Neuron (in vitro differentiated cells): Measurements from ENCODE around the gene FAM219B.

Source experiments
- H2AFZ ChIP-seq: one replicate; pipeline ENCODE4 v1.6.1; 2013; ENCODE audit warnings: low read depth, mild to moderate bottlenecking, inconsistent platforms, low read length, moderate library complexity
- H3K27me3 ChIP-seq: one replicate; pipeline ENCODE4 v1.6.1; 2013; ENCODE audit warnings: low read length; ENCODE audit not compliant: insufficient read depth
- H3K36me3 ChIP-seq: one replicate; pipeline ENCODE4 v1.6.1; 2013; ENCODE audit warnings: low read length; ENCODE audit not compliant: insufficient read depth
- H3K4me1 ChIP-seq: one replicate; pipeline ENCODE4 v1.6.1; 2013; ENCODE audit warnings: low read length; ENCODE audit not compliant: insufficient read depth
- H3K4me3 ChIP-seq: 2 replicates; pipeline ENCODE4 v1.5.1; 2013; ENCODE audit warnings: mild to moderate bottlenecking, low read length, moderate library complexity
- H3K9me3 ChIP-seq: one replicate; pipeline ENCODE4 v1.6.1; 2013; ENCODE audit warnings: low read length

FAM219B gene

DNA sequence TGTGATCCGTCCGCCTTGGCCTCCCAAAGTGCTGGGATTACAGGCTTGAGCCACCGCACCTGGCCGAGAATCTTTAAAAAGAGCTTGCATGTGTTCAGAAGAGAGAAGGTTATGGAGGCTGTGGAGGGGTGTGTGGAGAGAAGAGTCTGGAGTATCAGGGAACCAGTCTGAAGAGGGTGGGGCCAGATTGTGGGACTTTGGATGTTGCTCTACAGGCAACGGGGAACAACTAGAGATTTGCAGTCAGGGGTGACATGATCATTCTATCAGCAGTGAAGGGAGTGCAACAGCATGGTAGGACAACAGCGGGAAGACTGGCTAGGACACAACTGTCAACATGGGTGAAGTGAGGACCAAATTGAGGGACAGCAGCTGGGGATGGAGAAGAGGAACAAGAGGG is 42.4 kb downstream of the FAM219B start:
- no peak overlapping the region for H3K4me3 ChIP-seq
- H3K9me3 ChIP-seq: peaks cover 3% of the 10 kb centered on the region
- H2AFZ ChIP-seq: no peak overlapping the region

DNA sequence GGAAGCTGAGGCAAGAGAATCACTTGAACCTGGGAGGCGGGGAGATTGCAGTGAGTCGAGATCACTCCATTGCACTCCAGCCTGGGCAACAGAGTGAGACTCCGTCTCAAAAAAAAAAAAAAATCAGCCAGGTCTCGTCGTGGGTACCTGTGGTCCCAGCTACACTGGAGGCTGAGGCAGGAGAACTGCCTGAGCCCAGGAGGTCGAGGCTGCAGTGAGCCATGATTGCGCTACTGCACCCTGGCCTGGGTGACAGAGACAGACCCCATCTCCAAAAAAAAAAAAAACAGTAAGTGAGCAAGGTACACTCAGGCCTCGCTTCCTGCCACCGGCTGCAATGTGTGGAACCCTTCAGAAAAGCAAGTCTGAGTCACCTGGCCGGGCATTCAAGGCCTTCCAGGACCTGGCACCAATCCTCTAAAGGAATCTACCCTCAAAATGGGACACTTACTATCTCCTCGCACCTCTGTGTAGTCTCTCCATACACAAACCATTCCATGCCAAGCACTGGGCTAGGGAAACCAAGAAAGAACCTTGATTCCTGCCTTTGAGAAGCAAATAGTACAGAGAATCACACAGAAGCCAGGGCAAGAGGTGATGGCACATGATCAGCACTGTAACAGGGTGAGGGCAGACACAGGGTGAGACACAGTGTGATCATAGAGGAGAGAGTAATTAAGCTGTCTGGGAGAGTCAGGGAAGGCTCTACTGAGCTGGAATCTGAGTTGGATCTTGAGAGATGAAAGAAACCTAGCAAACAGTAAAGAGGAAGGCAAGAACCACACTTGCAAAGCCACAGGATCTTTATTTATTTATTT is 43.2 kb downstream of the FAM219B start:
- H3K27me3 ChIP-seq: no peaks in the 10 kb centered on the region
- no peak overlapping the region for H3K4me3 ChIP-seq
- no peaks in the 10 kb centered on the region for H3K9me3 ChIP-seq
- H2AFZ ChIP-seq: no peak overlapping the region
- H3K36me3 ChIP-seq: peaks cover 10% of the 10 kb centered on the region
- H3K4me1 ChIP-seq: no peaks in the 10 kb centered on the region

More for the DNA sequence above, 42.4 kb downstream of the FAM219B start:
- H3K4me1 ChIP-seq: no peaks in the 10 kb centered on the region
- H3K27me3 ChIP-seq: no peaks in the 10 kb centered on the region
- peaks cover 12% of the 10 kb centered on the region for H3K36me3 ChIP-seq

DNA sequence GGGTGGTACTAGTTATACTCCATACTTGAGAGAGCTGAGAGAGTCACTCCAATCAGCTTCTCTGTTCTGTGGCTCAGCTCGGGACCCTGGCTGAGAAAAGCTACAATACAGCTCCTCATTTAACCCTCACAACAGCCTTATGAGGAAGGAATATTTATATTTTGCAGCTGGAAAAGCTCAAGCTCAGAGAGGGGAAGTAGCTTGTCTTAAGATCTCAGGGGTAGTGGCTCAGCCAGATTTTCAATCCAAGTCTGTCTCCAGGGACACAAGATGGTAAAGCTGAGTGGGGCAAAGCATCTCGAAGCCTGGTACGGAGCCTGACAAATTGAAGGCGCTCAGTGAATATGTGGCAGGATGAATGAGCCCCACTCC is 48.3 kb downstream of the FAM219B start:
- no peaks in the 10 kb centered on the region for H3K9me3 ChIP-seq
- no peaks in the 10 kb centered on the region for H3K4me1 ChIP-seq
- H3K36me3 ChIP-seq: peaks cover 6% of the 10 kb centered on the region
- H2AFZ ChIP-seq: no peak overlapping the region
- no peaks in the 10 kb centered on the region for H3K27me3 ChIP-seq
- H3K4me3 ChIP-seq: no peak overlapping the region

DNA sequence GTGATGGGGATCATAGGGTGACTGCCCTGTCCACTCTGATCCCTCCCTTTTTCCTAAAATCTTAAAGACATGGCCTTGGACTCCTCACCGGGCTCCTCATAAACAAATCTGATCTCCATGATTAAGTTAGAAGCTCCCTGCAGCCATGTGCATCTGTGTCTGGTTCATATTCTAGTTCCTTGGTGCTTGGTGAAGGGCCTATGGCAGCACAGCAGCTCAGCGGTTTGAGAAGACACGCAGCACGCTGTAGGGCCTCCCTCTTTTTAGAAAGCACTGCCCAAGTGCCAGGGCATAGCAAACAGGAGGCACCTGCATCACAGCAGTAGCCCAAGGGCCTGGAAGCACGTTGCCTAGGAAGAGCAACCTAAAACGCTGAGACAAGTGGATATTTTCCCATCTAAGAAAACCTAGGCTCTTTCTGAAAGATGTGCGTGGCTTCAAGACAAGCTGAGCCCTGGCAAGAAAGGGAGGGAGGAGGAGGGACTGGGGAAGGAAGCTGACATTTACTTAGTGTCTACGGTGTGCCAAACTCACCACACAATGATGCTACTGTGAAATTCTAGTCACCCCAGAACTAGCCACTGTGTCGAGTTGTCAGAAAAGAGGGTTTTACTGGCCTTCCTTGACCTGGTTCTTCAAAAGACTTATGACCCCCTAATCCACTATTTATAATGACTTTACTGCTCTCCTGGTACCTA is 48.8 kb downstream of the FAM219B start:
- H3K27me3 ChIP-seq: no peaks in the 10 kb centered on the region
- H3K9me3 ChIP-seq: no peaks in the 10 kb centered on the region
- no peaks in the 10 kb centered on the region for H3K4me1 ChIP-seq
- peaks cover 11% of the 10 kb centered on the region for H3K36me3 ChIP-seq
- H2AFZ ChIP-seq: no peak overlapping the region
- no peak overlapping the region for H3K4me3 ChIP-seq

DNA sequence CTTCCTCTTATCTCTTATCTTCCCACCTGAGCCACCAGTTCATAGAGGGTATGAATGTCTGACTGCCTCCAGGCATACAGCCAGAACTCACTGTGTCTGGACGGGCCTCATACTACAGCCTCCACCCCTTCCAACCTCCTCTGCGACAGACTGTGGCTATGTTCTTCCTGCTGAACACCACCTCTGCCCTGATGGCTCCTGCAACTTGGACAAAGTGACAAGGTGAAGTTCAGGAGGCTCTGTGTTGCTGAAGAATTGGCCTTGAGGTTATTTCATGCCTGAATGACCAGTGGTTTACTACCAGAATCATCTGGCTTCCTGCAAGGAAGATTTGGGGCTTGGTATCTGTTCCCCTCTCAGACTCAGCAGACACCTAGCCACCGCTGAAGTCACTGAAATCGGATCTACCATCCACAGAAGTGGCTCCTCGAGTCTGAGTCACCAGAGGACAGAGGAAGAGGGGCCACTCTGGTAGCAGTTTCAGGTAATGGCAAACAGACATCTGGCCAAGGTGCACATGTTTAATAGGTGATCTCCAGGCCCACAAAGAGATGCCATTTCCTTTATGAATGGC is 49.5 kb downstream of the FAM219B start:
- Histone ChIP-seq H3K9me3 (no peaks in the 10 kb centered on the region), H3K4me3 (no peak overlapping the region), H3K36me3 (peaks cover 18% of the 10 kb centered on the region), H2AFZ (no peak overlapping the region), H3K27me3 (no peaks in the 10 kb centered on the region), H3K4me1 (no peaks in the 10 kb centered on the region)

DNA sequence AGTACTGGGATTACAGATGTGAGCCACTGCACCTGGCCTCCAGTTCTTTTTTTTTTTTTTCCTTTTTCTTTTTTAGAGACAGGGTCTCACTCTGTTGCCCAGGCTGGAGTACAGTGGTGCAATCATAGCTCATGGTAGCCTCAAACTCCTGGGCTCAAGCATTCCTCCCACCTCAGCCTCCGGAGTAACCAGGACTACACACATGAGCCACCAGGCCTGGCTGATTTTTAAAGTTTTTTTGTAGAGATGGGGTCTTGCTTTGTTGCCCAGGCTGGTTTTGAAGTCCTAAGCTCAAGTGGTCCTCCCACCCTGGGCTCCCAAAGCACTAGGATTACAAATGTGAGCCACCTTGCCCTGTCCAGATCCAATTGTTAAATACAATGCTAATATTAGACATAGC is 50.1 kb downstream of the FAM219B start:
- no peak overlapping the region for H2AFZ ChIP-seq
- H3K27me3 ChIP-seq: no peaks in the 10 kb centered on the region
- H3K4me3 ChIP-seq: no peak overlapping the region
- no peaks in the 10 kb centered on the region for H3K4me1 ChIP-seq
- H3K9me3 ChIP-seq: no peaks in the 10 kb centered on the region
- H3K36me3 ChIP-seq: peaks cover 24% of the 10 kb centered on the region

DNA sequence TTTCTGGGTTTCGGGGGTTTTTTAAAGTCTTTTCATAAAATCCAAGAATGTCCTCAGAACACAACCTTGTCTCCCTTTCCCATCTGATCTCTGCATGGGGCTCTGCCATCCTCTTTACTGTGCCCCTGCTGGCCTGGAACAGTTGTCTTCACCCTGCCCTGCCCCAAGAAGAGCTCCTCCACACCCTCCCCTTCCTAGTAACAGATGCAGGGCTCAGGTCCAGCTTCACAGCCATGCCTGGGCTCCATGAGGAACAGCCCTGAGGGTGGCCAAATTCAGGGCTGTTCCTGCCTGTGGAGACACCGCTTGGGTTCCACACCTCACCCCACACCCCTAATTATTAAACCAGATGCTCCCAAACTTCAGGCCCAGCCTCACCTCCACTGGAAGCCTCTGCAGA is 50.8 kb downstream of the FAM219B start:
- Histone ChIP-seq H3K36me3 (peaks cover 31% of the 10 kb centered on the region), H3K4me3 (no peak overlapping the region), H3K4me1 (no peaks in the 10 kb centered on the region), H2AFZ (no peak overlapping the region), H3K27me3 (no peaks in the 10 kb centered on the region), H3K9me3 (no peaks in the 10 kb centered on the region)

DNA sequence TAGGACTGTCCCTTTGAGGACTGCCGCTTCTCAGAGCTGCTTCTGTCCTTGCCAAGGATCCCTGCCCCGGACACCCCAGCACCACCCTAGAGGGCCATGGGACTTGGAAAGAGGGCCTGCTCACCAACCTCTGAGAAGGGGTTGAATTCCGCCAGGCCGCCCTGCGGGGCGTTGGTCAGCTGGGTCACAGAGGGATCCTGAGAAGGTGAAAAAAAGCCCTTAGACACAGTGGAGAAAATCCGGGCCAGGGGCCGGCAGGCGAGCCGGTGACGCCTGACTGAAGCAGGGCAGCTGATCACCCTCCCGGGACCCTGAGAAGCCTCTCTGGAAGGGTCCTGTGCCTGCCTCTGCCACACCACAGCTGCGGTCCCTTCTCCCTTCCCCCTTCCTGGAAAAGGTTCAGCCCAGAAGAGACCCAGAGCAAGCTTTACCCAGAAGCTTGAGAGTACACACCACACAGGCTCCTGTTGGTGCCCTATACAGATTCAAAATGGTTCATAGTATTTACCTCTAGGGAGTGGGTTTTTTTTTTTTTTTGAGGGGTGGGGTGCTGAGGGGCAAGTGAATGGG is 52.1 kb downstream of the FAM219B start:
- Histone ChIP-seq H2AFZ (no peak overlapping the region), H3K4me1 (no peaks in the 10 kb centered on the region), H3K36me3 (peaks cover 44% of the 10 kb centered on the region), H3K4me3 (no peak overlapping the region), H3K27me3 (no peaks in the 10 kb centered on the region), H3K9me3 (no peaks in the 10 kb centered on the region)

DNA sequence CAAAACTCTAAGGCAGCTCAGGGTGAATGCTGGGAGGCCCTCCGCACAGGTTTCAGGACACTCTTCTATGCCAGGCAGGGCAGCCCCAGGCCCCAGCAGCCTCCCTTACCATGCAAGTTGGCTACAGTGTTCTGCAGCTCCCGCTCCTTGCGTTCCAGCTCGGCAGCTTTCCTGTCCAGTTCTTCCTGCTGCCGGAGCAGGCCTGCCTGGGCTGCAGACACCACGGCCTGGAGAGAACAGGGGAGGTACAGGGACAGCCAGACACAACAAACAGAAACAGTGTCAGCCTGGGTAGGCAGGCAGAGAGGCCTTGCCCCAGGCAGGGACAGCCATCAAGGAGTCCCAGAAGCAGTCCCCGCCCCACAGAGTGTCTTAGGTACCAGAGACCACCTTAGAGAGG is 54.7 kb downstream of the FAM219B start:
- no peaks in the 10 kb centered on the region for H3K4me1 ChIP-seq
- H3K27me3 ChIP-seq: no peaks in the 10 kb centered on the region
- no peak overlapping the region for H2AFZ ChIP-seq
- peaks cover 60% of the 10 kb centered on the region for H3K36me3 ChIP-seq
- H3K9me3 ChIP-seq: no peaks in the 10 kb centered on the region
- no peak overlapping the region for H3K4me3 ChIP-seq

DNA sequence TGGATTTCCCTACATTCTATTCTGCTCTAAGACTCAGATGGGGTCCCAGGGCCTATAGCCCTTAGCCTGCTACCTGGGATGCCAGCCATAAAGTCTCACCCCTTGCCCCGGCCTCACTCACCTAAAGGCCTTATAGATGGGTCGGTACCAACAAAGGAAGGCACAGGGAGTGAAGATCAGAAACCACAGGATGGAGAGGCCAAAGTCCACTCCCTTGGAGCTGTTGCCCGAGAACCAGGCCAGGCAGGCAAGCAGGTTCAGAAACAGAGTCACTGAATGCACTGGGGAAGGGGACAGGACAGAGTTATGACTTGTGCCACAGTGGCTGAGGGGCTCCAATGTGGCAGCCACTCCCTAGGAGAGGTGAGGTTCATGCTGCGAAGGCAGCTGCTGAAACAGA is 56.3 kb downstream of the FAM219B start:
- no peaks in the 10 kb centered on the region for H3K4me1 ChIP-seq
- no peak overlapping the region for H3K4me3 ChIP-seq
- peaks cover 60% of the 10 kb centered on the region for H3K36me3 ChIP-seq
- H3K9me3 ChIP-seq: no peaks in the 10 kb centered on the region
- H2AFZ ChIP-seq: no peak overlapping the region
- H3K27me3 ChIP-seq: no peaks in the 10 kb centered on the region
